HepG2 (cell line): Measurements from ENCODE around the gene SEC62. TPM values are rescaled to one million over a fixed set of nuclear protein-coding genes. Genes with fewer than 3 reads are reported as not detected.

Source experiments
- AGO1 ChIP-seq: fragments of 200-400 bp; formaldehyde crosslinking; IDR thresholded peaks from 2 replicates; pipeline ENCODE4 v1.6.1; 2017; ENCODE audit warnings: mild to moderate bottlenecking, low read depth, low read length, moderate library complexity; ENCODE audit not compliant: poor library complexity, severe bottlenecking
- CHD4 ChIP-seq: fragments of 200-600 bp; sonication (generic); IDR thresholded peaks from 2 replicates; pipeline ENCODE4 v1.7.0; 2017; ENCODE audit warnings: mild to moderate bottlenecking, low read length, borderline replicate concordance
- FOXA3 ChIP-seq: IDR thresholded peaks from 2 replicates; pipeline ENCODE4 v1.6.1; 2016; ENCODE audit warnings: missing genetic modification reagents, missing compliant biosample characterization
- IRX3 ChIP-seq: sonication (generic); formaldehyde crosslinking; IDR thresholded peaks from 2 replicates; pipeline ENCODE4 v1.8.1; 2023; ENCODE audit warnings: mild to moderate bottlenecking, low read depth, missing genetic modification reagents, borderline replicate concordance
- MTA1 ChIP-seq: sonication (generic); formaldehyde crosslinking; IDR thresholded peaks from 2 replicates; pipeline ENCODE4 v1.4.0; 2020; ENCODE audit warnings: missing genetic modification reagents, mild to moderate bottlenecking, borderline replicate concordance
- NCOA5 ChIP-seq: sonication (generic); formaldehyde crosslinking; IDR thresholded peaks from 2 replicates; pipeline ENCODE4 v1.4.0; 2020; ENCODE audit warnings: missing genetic modification reagents
- PRMT3 ChIP-seq: sonication (generic); formaldehyde crosslinking; IDR thresholded peaks from 2 replicates; pipeline ENCODE4 v1.8.1; 2022; ENCODE audit warnings: low read depth, mild to moderate bottlenecking, moderate library complexity, missing genetic modification reagents, borderline replicate concordance
- RFXAP ChIP-seq: sonication (generic); formaldehyde crosslinking; IDR thresholded peaks from 2 replicates; pipeline ENCODE4 v1.4.0; 2020; ENCODE audit warnings: missing genetic modification reagents, borderline replicate concordance
- SMAD3 ChIP-seq: sonication (generic); formaldehyde crosslinking; IDR thresholded peaks from 2 replicates; pipeline ENCODE4 v1.4.0; 2020; ENCODE audit warnings: missing genetic modification reagents
- U2AF2 ChIP-seq: fragments of 200-400 bp; formaldehyde crosslinking; IDR thresholded peaks from 2 replicates; pipeline ENCODE4 v1.6.1; 2017; ENCODE audit warnings: low read depth, mild to moderate bottlenecking, low read length
- USF2 ChIP-seq, 2 experiments: sonication (generic) in 1 of 2; formaldehyde crosslinking in 1 of 2; IDR thresholded peaks; 2 replicates each; pipeline versions ENCODE4 v1.5.1 to v1.6.1; 2011 to 2020; ENCODE audit warnings: borderline replicate concordance in 1 of 2, low read depth in 1 of 2, low read length in 1 of 2, mild to moderate bottlenecking in 1 of 2, missing genetic modification reagents in 1 of 2, moderate library complexity in 1 of 2
- ZBTB49 ChIP-seq: sonication (generic); formaldehyde crosslinking; IDR thresholded peaks from 2 replicates; pipeline ENCODE4 v1.4.0; 2020; ENCODE audit warnings: missing genetic modification reagents, borderline replicate concordance
- ZC3H4 ChIP-seq: sonication (generic); formaldehyde crosslinking; IDR thresholded peaks from 2 replicates; pipeline ENCODE4 v1.4.0; 2020; ENCODE audit warnings: missing genetic modification reagents, borderline replicate concordance
- ZNF484 ChIP-seq: sonication (generic); formaldehyde crosslinking; IDR thresholded peaks from 2 replicates; pipeline ENCODE4 v1.5.1; 2020; ENCODE audit warnings: mild to moderate bottlenecking, low read depth, missing genetic modification reagents, borderline replicate concordance
- ZNF512B ChIP-seq: sonication (generic); formaldehyde crosslinking; IDR thresholded peaks from 2 replicates; pipeline ENCODE4 v1.5.1; 2020; ENCODE audit warnings: missing genetic modification reagents, mild to moderate bottlenecking, borderline replicate concordance
- ZNF550 ChIP-seq: sonication (generic); formaldehyde crosslinking; IDR thresholded peaks from 2 replicates; pipeline ENCODE4 v1.4.0; 2020; ENCODE audit warnings: mild to moderate bottlenecking, missing genetic modification reagents, borderline replicate concordance
- ZNF577 ChIP-seq: sonication (generic); formaldehyde crosslinking; IDR thresholded peaks from 2 replicates; pipeline ENCODE4 v1.4.0; 2020; ENCODE audit warnings: mild to moderate bottlenecking, low read depth, missing genetic modification reagents, borderline replicate concordance
- ZZZ3 ChIP-seq: sonication (generic); formaldehyde crosslinking; IDR thresholded peaks from 2 replicates; pipeline ENCODE4 v1.4.0; 2020; ENCODE audit warnings: missing genetic modification reagents, mild to moderate bottlenecking, borderline replicate concordance
- polyA plus RNA-seq, 8 experiments: library from polyadenylated mRNA; depleted of rRNA in 3 of 8; stranded (reverse) in 7 of 8; unstranded in 1 of 8; fragments of >200 nt; fragmentation: Illumina TruSeq in 4 of 8; extraction: Trizol in 4 of 8; gene quantifications; 2 replicates each; pipeline versions ENCODE4 v1.2.1 to v1.2.3, GENCODE V29; 2011 to 2016; ENCODE audit warnings: low read depth in 4 of 8, missing spikeins in 1 of 8, mixed read lengths in 1 of 8; ENCODE audit not compliant: insufficient read depth in 1 of 8
- total RNA-seq, 5 experiments: library from RNA; depleted of rRNA; stranded (reverse); fragments of >200 nt; fragmentation: Illumina TruSeq; extraction: Trizol; gene quantifications; 2 replicates each; pipeline ENCODE4 v1.2.3, GENCODE V29; 2016; ENCODE audit warnings: low read depth in 1 of 5
- TF ChIP-seq, protein P1 (sequence below): sonication (generic); formaldehyde crosslinking; conservative IDR thresholded peaks from 2 replicates; pipeline ENCODE4 v1.4.0; 2020; ENCODE audit warnings: missing genetic modification reagents

Gene SEC62
- total and polyA plus RNA-seq, 2 of the 13 experiments (the other 11 are each of a cell fraction or from before 2014, with no cell fraction given): 54.0 to 68.7 TPM

DNA sequence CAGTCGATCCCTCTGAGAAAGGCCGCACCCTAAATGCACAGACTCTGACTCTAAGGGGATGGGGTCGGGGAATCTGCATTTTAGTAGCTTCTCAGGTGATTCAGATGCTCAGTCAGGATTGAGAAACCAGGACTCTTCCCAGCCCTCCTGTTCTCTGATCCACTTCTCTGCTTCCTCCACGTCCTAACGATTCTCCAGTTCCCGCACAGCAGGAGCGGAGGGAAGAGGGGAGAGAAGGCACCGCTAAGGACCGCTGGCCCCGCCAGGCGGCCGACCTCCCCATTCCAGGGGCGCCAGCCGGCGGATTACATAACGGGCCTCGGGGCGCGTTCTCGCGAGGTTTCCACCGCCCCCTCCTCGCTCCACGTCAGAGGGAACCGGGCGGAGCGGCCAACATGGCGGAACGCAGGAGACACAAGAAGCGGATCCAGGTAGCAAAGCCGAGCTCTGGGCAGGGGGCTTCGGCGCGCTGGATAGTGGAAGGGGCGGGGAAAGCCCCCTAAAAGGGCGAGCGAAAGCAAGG lies at the start of gene SEC62 (continued):
- TF ChIP-seq USF2 (IDR thresholded peaks at IDR 0.05; ENCODE audit: low read depth, low read length) (no peak), USF2 (CRISPR knock-in tag; IDR thresholded peaks at IDR 0.05; ENCODE audit: borderline replicate concordance) (no peak), FOXA3 (peak; percentile 63), PRMT3 (CRISPR knock-in tag) (peak; percentile 79; the same call in 1 of the 2 replicates), RFXAP (CRISPR knock-in tag) (0 out of 2 replicates have a peak, but pooled peaks have one; percentile 57), U2AF2 (no peak), MTA1 (CRISPR knock-in tag) (peak; percentile 57; the same call in 1 of the 2 replicates), AGO1 (no peak), IRX3 (CRISPR knock-in tag) (peak; percentile 92), ZNF550 (no peak; the same call in 1 of the 2 replicates), ZNF512B (CRISPR knock-in tag) (no peak), ZNF577 (no peak), CHD4 (peak; percentile 67; the same call in 1 of the 2 replicates), ZNF484 (CRISPR knock-in tag) (no peak), NCOA5 (CRISPR knock-in tag) (no peak), ZC3H4 (CRISPR knock-in tag) (no peak), SMAD3 (CRISPR knock-in tag) (peak; percentile 71; the same call in 1 of the 2 replicates), ZZZ3 (no peak; the same call in 1 of the 2 replicates), ZBTB49 (no peak)
- TF ChIP-seq, protein P1, sequence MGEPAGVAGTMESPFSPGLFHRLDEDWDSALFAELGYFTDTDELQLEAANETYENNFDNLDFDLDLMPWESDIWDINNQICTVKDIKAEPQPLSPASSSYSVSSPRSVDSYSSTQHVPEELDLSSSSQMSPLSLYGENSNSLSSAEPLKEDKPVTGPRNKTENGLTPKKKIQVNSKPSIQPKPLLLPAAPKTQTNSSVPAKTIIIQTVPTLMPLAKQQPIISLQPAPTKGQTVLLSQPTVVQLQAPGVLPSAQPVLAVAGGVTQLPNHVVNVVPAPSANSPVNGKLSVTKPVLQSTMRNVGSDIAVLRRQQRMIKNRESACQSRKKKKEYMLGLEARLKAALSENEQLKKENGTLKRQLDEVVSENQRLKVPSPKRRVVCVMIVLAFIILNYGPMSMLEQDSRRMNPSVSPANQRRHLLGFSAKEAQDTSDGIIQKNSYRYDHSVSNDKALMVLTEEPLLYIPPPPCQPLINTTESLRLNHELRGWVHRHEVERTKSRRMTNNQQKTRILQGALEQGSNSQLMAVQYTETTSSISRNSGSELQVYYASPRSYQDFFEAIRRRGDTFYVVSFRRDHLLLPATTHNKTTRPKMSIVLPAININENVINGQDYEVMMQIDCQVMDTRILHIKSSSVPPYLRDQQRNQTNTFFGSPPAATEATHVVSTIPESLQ (CRISPR knock-in tag): no peak
